Esophagus squamous epithelium (tissue), 5 donors: Measurements from ENCODE around the gene CPNE7. TPM values are rescaled to one million over a fixed set of nuclear protein-coding genes. Genes with fewer than 3 reads are reported as not detected.
A peak's percentile ranks its signal among the peaks of the same experiment; 100 is the strongest.

Experiments used
- DNase-seq: peaks from one replicate; lab custom pipeline; 2025; lab: John Stamatoyannopoulos, UW
- H3K27ac ChIP-seq, 4 donors: fragments of 200-600 bp; sonication (generic); one replicate each; pipeline ENCODE4 v1.5.1; 2016 to 2019; ENCODE audit warnings: mild to moderate bottlenecking in 1 of 4
- H3K27me3 ChIP-seq, 4 donors: fragments of 200-600 bp; sonication (generic); 1 replicate in 3 of 4; 2 replicates in 1 of 4; pipeline versions ENCODE4 v1.5.1 to v1.6.0; 2017 to 2021; ENCODE audit warnings: antibody characterized with exemption in 1 of 4
- H3K36me3 ChIP-seq, 3 donors: fragments of 200-600 bp; sonication (generic); one replicate each; pipeline ENCODE4 v1.5.1; 2016 to 2019
- H3K4me1 ChIP-seq, 3 donors: fragments of 200-600 bp; sonication (generic); one replicate each; pipeline ENCODE4 v1.5.1; 2017 to 2019
- H3K4me3 ChIP-seq, 4 donors: fragments of 200-600 bp; sonication (generic); 1 replicate in 3 of 4; 2 replicates in 1 of 4; pipeline ENCODE4 v1.5.1; 2016 to 2019; ENCODE audit warnings: mild to moderate bottlenecking in 2 of 4, moderate library complexity in 1 of 4
- H3K9me3 ChIP-seq, 3 donors: fragments of 200-600 bp; sonication (generic); one replicate each; pipeline ENCODE4 v1.5.1; 2016 to 2019
- POLR2A ChIP-seq, 4 donors: fragments of 450-650 bp; IDR thresholded peaks; one replicate each; pipeline ENCODE4 v1.6.1; 2017; ENCODE audit warnings: antibody characterized with exemption in 4 of 4, mild to moderate bottlenecking in 4 of 4, moderate library complexity in 3 of 4
- WGBS, 2 donors: methylation state at CpG; one replicate each; pipeline ENCODE4 v1.1.5; 2018; 5-methylcytosine and 5-hydroxymethylcytosine counted together
- intact Hi-C: fragments of 100-400 bp; cut with DNase I; formaldehyde crosslinking; loops from one replicate; pipeline ENCODE4 v1.15.0; 2022
- total RNA-seq, 4 donors: library from RNA; depleted of rRNA; stranded (reverse); fragments of >200 nt; gene quantifications; one replicate each; pipeline ENCODE4 v1.1.0, GENCODE V29; 2016
- TF ChIP-seq, protein P1 (sequence below), 6 experiments: fragments of 450-650 bp in 4 of 6; fragments of 200-600 bp in 2 of 6; sonication (generic) in 2 of 6; IDR thresholded peaks; one replicate each; pipeline ENCODE4 v1.5.1; 2016 to 2019; ENCODE audit warnings: antibody characterized with exemption in 6 of 6, mild to moderate bottlenecking in 4 of 6, moderate library complexity in 4 of 6
- donor health status: DM: yes; HTN: yes; CAD: no.

Gene CPNE7
- total RNA-seq, 4 donors from 2014 or later, result 0.45 to 2.9 (median 2.1) TPM

- intact Hi-C loops, result no loop called here
- Histone ChIP-seq H3K27ac (no peak overlapping the region), H3K4me1 (peaks cover 15 to 38% (median 23%) of the 10 kb centered on the region in 3 donors), H3K27me3 (peaks cover 7 to 81% (median 11%) of the 10 kb centered on the region in 4 donors), H3K36me3 (no peaks in the 10 kb centered on the region), H3K9me3 (no peaks in the 10 kb centered on the region), H3K4me3 (no peak overlapping the region)
- TF ChIP-seq, protein P1, sequence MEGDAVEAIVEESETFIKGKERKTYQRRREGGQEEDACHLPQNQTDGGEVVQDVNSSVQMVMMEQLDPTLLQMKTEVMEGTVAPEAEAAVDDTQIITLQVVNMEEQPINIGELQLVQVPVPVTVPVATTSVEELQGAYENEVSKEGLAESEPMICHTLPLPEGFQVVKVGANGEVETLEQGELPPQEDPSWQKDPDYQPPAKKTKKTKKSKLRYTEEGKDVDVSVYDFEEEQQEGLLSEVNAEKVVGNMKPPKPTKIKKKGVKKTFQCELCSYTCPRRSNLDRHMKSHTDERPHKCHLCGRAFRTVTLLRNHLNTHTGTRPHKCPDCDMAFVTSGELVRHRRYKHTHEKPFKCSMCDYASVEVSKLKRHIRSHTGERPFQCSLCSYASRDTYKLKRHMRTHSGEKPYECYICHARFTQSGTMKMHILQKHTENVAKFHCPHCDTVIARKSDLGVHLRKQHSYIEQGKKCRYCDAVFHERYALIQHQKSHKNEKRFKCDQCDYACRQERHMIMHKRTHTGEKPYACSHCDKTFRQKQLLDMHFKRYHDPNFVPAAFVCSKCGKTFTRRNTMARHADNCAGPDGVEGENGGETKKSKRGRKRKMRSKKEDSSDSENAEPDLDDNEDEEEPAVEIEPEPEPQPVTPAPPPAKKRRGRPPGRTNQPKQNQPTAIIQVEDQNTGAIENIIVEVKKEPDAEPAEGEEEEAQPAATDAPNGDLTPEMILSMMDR (IDR thresholded peaks at IDR 0.05), result no peak
- no peak for TF ChIP-seq POLR2A (IDR thresholded peaks at IDR 0.05)
- DNase-seq, result no peak
- WGBS, 2 donors, result 63 to 64% methylated on average over 5 to 7 of the region's 18 CpGs
Measured at GRCh38 chr16:89571636-89572035, 3.9 kb upstream of the CPNE7 start.

DNA sequence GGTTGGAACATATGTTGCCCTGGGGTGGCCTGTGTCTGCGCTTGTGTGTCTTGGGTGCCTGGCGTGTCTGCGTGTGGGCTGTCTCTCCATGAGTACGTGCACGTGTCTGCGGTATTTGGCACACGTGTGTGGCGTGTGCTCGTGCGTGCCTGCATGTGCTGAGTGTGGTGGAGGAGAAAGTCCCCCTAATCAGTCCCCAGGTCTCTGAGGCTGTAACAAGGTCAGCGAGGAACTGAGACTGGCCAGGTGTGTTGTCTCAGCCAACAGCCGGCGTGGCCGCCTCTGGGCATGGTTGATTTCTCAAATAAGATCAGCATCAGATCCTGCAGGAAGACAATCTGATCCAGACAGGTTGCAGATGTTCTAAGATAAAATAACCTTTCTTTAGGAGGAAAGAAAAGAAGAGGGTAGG is 3.5 kb upstream of the CPNE7 start:
- H3K4me1 ChIP-seq, result peaks cover 15 to 39% (median 23%) of the 10 kb centered on the region in 3 donors
- H3K9me3 ChIP-seq, result no peaks in the 10 kb centered on the region
- TF ChIP-seq POLR2A (IDR thresholded peaks at IDR 0.05), result no peak
- TF ChIP-seq, protein P1 (IDR thresholded peaks at IDR 0.05), result no peak
- intact Hi-C loops, result no loop called here
- no peak overlapping the region for H3K4me3 ChIP-seq
- no peak overlapping the region for H3K27ac ChIP-seq
- H3K27me3 ChIP-seq, result peaks cover 7 to 85% (median 11%) of the 10 kb centered on the region in 4 donors
- 30 to 32% methylated on average over 14 of the region's 14 CpGs for WGBS, 2 donors
- no peak for DNase-seq
- H3K36me3 ChIP-seq, result no peaks in the 10 kb centered on the region

DNA sequence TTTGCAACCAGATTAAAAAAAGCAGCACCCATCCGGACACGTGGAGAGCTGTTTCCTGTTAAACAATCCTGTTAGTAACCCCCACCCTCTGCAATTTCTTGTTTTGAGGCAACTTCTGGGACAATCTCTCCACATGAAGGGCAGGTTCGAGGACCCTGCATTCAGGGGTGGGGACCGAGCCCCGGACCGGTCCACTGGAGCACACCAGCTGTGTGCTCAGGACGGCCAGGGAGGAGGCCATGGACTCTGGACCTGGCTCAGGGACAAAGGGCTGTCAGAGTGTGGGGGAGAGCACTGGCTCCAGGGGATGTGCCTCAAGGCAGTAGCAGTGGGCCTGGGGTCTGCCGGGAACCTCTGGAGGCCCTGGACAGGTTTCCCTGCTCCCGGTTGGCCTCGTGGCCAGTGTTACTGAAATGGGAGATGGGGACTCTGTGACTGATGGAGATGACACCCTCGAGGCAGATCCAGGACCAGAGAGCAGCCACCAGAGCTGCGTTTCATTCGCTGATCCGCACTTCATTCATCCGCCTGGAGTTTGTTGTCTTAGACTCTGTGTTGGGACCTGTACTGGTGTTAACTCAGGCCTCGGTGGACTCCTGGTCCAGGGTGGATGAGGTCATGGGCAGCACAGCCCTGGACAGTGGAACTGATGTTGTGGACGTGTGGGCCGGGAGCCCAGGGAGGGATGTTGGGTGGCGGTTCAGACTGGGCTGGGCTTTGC is 2.9 kb upstream of the CPNE7 start:
- Histone ChIP-seq H3K4me1 (peaks cover 15 to 39% (median 23%) of the 10 kb centered on the region in 3 donors), H3K4me3 (no peak overlapping the region), H3K27me3 (peaks cover 7 to 91% (median 11%) of the 10 kb centered on the region in 4 donors), H3K27ac (no peak overlapping the region), H3K36me3 (no peaks in the 10 kb centered on the region), H3K9me3 (no peaks in the 10 kb centered on the region)
- 66% methylated on average over 9 to 11 of the region's 19 CpGs for WGBS, 2 donors
- no peak for TF ChIP-seq POLR2A (IDR thresholded peaks at IDR 0.05)
- TF ChIP-seq, protein P1 (IDR thresholded peaks at IDR 0.05), result no peak
- intact Hi-C loops, result no loop called here
- DNase-seq, result no peak

GRCh38 chr16:89573826-89574680 is 1.5 kb upstream of the CPNE7 start:
- no peak overlapping the region for H3K27ac ChIP-seq
- H3K36me3 ChIP-seq, result no peaks in the 10 kb centered on the region
- H3K4me3 ChIP-seq, result peak overlapping the region in 3 of 4 donors; percentile 29 to 58 (median 43)
- WGBS, 2 donors, result 74 to 75% methylated on average over 6 to 11 of the region's 31 CpGs
- H3K4me1 ChIP-seq, result peaks cover 15 to 39% (median 23%) of the 10 kb centered on the region in 3 donors
- intact Hi-C loops, result no loop called here
- H3K27me3 ChIP-seq, result peaks cover 7 to 83% (median 11%) of the 10 kb centered on the region in 4 donors
- DNase-seq, result no peak
- no peaks in the 10 kb centered on the region for H3K9me3 ChIP-seq
- no peak for TF ChIP-seq POLR2A (IDR thresholded peaks at IDR 0.05)
- TF ChIP-seq, protein P1 (IDR thresholded peaks at IDR 0.05), result no peak
